ENCODE results near the gene SUN3. TPM values are rescaled to one million over a fixed set of nuclear protein-coding genes. Genes with fewer than 3 reads are reported as not detected.

Gene SUN3
- total RNA-seq, 2 experiments from 2014 or later: 2.9 TPM; not detected in 1

- Histone ChIP-seq H3K9me3 (ENCODE audit: low read length) (no peaks in the 10 kb centered on the region), H3K79me2 (ENCODE audit: insufficient read depth, low read depth, low read length) (peaks cover 22% of the 10 kb centered on the region), H3K27ac (ENCODE audit: low read depth, low read length, poor library complexity, severe bottlenecking) (peak overlapping the region; percentile 84), H4K20me1 (ENCODE audit: insufficient read depth, low read length) (no peaks in the 10 kb centered on the region), H3K4me1 (ENCODE audit: insufficient read depth, low read length, poor library complexity, severe bottlenecking) (peaks cover 20% of the 10 kb centered on the region), H3K4me2 (ENCODE audit: low read length) (peak overlapping the region; percentile 56), H3K4me3 (ENCODE audit: low read depth, low read length, poor library complexity, severe bottlenecking) (peak overlapping the region; percentile 85), H2AFZ (ENCODE audit: low read length) (peak overlapping the region; percentile 63), H3K36me3 (ENCODE audit: insufficient read depth, low read length) (peaks cover 36% of the 10 kb centered on the region), H3K9me2 (ENCODE audit: insufficient read depth, low read length) (no peaks in the 10 kb centered on the region)
- intact Hi-C loops (cut with micrococcal nuclease; ENCODE audit: unreplicated experiment): loop anchor here (2.0 kb wide), 2 partner anchors 13 to 41 kb away; no protein-coding TSS in a partner anchor
- TSS peak; percentile 98 for BruUV-seq (replicated peaks)
- TF ChIP-seq EZH2phosphoT487 (IDR thresholded peaks at IDR 0.05; ENCODE audit: borderline replicate concordance, low read depth, low read length) (no peak), CTCF (conservative IDR thresholded peaks at IDR 0.05; ENCODE audit: low read length) (no peak)
- POLR2A ChIA-PET: interaction anchor here (0.8 to 1.1 kb wide), 3 partner anchors 13 to 41 kb away, joined by 3 to 8 read pairs (median 3); no protein-coding TSS in a partner anchor
- CTCF ChIA-PET (ENCODE audit: unreplicated experiment): interaction anchor here (0.5 kb wide), 1 partner anchor 1035 kb away, joined by 3 read pairs; no protein-coding TSS in a partner anchor
- no peak for DNase-seq (ENCODE audit: low spot score)
Observed at GRCh38 chr7:47979832-47980181, 49.1 kb downstream of the SUN3 start.

GRCh38 chr7:47979145-47979831 lies 49.6 kb downstream of the SUN3 start, which contains the start of gene HUS1:
HUS1 (minus strand) TSS chr7:47979615; CDS start chr7:47979519, 96 bp downstream.
- peak within 1 kb of the TSS; percentile 85 for H3K4me3 ChIP-seq (ENCODE audit: low read depth, low read length, poor library complexity, severe bottlenecking)
- no peaks in the 10 kb centered on the region for H3K9me2 ChIP-seq (ENCODE audit: insufficient read depth, low read length)
- H3K27ac ChIP-seq (ENCODE audit: low read depth, low read length, poor library complexity, severe bottlenecking): peak within 1 kb of the TSS; percentile 84
- H2AFZ ChIP-seq (ENCODE audit: low read length): peak within 1 kb of the TSS; percentile 74
- intact Hi-C loops (cut with micrococcal nuclease; ENCODE audit: unreplicated experiment): loop anchor here (2.0 kb wide), 2 partner anchors 14 to 40 kb away; no protein-coding TSS in a partner anchor
- H3K9me3 ChIP-seq (ENCODE audit: low read length): no peaks in the 10 kb centered on the region
- TF ChIP-seq CTCF (conservative IDR thresholded peaks at IDR 0.05; ENCODE audit: low read length) (no peak), EZH2phosphoT487 (IDR thresholded peaks at IDR 0.05; ENCODE audit: borderline replicate concordance, low read depth, low read length) (no peak)
- ChIA-PET POLR2A (interaction anchor here (0.8 to 2.1 kb wide), 3 partner anchors 12 to 40 kb away, joined by 3 to 8 read pairs (median 8); no protein-coding TSS in a partner anchor), CTCF (ENCODE audit: unreplicated experiment) (interaction anchor here (0.5 to 0.8 kb wide), 2 partner anchors 34 to 1035 kb away, joined by 3 read pairs; no protein-coding TSS in a partner anchor)
- no peaks in the 10 kb centered on the region for H4K20me1 ChIP-seq (ENCODE audit: insufficient read depth, low read length)
- DNase-seq (ENCODE audit: low spot score): peak; percentile 98
- H3K79me2 ChIP-seq (ENCODE audit: insufficient read depth, low read depth, low read length): peaks cover 22% of the 10 kb centered on the region
- BruUV-seq (replicated peaks): no TSS peak
- H3K4me2 ChIP-seq (ENCODE audit: low read length): peak within 1 kb of the TSS; percentile 95
- H3K36me3 ChIP-seq (ENCODE audit: insufficient read depth, low read length): peaks cover 41% of the 10 kb centered on the region
- peaks cover 20% of the 10 kb centered on the region for H3K4me1 ChIP-seq (ENCODE audit: insufficient read depth, low read length, poor library complexity, severe bottlenecking)

Measured in OCI-LY7 (cell line).